ENCODE measurements around the gene CEBPB.

DNA sequence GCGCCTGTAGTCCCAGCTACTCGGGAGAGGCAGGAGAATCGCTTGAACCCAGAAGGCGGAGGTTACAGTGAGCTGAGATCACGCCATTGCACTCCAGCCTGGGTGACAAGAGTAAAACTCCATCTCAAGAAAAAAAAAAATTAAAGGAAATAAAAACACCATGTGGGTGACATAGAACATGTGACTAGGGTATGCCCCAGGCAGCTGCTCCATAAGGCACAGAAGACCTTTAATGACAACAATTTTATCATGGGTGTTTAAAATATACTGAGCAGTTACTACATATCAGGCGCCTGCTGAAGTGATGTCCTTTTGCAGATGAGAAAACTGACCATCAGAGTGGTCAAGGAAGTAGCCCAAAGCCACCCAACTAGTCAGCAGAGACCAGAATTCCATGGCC lies 45.1 kb upstream of the CEBPB start:
- TF ChIP-seq, protein P1, sequence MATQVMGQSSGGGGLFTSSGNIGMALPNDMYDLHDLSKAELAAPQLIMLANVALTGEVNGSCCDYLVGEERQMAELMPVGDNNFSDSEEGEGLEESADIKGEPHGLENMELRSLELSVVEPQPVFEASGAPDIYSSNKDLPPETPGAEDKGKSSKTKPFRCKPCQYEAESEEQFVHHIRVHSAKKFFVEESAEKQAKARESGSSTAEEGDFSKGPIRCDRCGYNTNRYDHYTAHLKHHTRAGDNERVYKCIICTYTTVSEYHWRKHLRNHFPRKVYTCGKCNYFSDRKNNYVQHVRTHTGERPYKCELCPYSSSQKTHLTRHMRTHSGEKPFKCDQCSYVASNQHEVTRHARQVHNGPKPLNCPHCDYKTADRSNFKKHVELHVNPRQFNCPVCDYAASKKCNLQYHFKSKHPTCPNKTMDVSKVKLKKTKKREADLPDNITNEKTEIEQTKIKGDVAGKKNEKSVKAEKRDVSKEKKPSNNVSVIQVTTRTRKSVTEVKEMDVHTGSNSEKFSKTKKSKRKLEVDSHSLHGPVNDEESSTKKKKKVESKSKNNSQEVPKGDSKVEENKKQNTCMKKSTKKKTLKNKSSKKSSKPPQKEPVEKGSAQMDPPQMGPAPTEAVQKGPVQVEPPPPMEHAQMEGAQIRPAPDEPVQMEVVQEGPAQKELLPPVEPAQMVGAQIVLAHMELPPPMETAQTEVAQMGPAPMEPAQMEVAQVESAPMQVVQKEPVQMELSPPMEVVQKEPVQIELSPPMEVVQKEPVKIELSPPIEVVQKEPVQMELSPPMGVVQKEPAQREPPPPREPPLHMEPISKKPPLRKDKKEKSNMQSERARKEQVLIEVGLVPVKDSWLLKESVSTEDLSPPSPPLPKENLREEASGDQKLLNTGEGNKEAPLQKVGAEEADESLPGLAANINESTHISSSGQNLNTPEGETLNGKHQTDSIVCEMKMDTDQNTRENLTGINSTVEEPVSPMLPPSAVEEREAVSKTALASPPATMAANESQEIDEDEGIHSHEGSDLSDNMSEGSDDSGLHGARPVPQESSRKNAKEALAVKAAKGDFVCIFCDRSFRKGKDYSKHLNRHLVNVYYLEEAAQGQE (IDR thresholded peaks at IDR 0.05; ENCODE audit: low read depth) = no peak
- no peak for TF ChIP-seq YY1 (IDR thresholded peaks at IDR 0.05; ENCODE audit: low read depth)
- TF ChIP-seq TAF1 (IDR thresholded peaks at IDR 0.05; ENCODE audit: low read depth) = no peak
- TF ChIP-seq EP300 (IDR thresholded peaks at IDR 0.05; ENCODE audit: borderline replicate concordance) = no peak
- TF ChIP-seq TCF12 (IDR thresholded peaks at IDR 0.05; ENCODE audit: low read depth) = no peak
- TF ChIP-seq, protein P2, sequence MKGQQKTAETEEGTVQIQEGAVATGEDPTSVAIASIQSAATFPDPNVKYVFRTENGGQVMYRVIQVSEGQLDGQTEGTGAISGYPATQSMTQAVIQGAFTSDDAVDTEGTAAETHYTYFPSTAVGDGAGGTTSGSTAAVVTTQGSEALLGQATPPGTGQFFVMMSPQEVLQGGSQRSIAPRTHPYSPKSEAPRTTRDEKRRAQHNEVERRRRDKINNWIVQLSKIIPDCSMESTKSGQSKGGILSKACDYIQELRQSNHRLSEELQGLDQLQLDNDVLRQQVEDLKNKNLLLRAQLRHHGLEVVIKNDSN (IDR thresholded peaks at IDR 0.05) = no peak

All from Ishikawa (cell line).